GM18870 (cell line): ENCODE data around the gene GRM3.
A peak's percentile ranks its signal among the peaks of the same experiment; 100 is the strongest.

Source experiments
- ATAC-seq: cut with Tn5 transposase; IDR thresholded peaks from one replicate; pipeline ENCODE4 v1.9.1; 2021; ENCODE audit warnings: moderate library complexity; ENCODE audit not compliant: unreplicated experiment

The GRM3 gene

DNA sequence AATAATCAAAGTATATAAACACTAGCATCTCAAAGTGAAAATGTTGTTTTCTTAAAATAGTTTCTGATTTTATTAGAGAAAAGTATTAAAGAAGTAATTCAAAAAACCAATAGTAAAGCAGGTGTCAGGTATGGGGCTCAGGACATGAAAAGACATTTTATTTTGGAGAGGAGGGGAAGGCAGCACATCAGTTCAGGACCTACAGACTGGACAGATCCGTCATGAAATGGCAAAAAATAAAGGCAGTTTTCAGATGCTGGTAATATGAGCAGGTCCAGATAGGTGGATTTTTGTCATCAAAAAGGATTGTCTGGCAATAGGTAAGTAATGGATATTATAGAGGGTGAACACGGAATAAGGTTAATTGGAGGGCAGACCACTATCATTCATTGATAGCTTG, 49.0 kb downstream of the GRM3 start:
- no peak for ATAC-seq

DNA sequence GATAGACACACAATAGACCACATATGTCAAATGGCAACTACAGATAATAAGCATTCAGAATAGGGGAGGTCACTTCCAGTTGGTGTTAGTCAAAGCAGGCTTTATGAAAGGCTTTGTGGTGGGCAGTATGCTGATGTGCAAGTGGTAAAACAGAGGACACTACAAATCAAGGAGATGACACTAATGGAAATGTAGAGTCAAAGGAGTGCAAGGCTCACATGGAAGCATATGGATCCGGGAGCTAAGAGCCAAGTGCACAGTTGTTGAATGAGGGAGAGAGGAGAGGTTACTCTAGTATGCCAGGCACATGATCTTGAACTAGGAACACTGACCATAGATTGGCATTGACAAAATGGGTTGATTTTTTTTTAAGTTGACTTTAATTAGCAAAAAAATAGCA, 62.7 kb downstream of the GRM3 start:
- ATAC-seq, result no peak

DNA sequence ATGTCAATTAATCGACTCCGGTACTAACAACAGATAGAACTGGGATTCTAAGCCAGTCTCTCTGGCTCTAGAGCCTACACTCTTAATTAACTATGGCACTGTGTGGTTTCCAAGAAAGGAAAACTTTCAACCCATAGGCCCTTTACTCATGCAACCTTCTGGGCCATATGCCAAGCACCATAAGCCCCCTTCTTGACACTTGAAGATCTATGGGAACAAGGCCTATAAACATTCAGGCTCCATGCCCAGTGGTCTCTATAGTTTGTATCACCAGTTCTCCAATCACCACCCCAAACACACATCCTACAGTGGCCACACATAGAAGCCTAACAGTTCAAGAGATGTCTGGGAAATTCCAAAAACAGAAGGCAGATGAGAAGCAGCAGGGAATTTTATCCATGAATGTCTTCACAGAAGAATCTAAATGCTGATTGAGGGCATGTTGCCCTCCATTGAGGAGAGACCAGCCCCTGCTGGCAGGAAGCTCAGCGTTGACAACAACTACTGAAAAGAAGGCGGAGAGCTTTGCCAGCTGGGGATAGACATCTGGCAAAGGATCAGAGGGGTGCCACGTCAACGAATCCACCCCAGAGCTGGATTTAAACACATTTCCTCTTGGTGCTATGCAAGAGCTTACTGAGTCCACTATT, 64.4 kb downstream of the GRM3 start:
- no peak for ATAC-seq

DNA sequence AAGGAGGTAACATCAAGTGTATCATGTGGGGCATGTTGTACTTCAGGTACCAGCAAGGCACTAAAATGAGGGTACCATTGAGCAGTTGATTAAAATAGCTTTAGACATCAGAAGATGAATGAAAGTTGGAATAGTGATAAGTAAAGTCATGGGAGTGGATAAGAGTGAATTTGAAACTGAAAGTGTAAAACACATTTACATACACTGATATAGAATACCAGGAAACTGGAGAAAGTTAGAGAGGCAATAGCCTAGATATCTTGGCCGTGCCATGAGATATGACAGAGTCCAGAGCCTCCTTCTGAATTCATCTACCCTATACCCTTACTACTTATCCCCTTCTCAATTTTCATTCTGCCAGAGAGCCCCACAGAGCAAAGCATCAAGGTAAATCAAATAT, 76.6 kb downstream of the GRM3 start:
- ATAC-seq, result no peak

DNA sequence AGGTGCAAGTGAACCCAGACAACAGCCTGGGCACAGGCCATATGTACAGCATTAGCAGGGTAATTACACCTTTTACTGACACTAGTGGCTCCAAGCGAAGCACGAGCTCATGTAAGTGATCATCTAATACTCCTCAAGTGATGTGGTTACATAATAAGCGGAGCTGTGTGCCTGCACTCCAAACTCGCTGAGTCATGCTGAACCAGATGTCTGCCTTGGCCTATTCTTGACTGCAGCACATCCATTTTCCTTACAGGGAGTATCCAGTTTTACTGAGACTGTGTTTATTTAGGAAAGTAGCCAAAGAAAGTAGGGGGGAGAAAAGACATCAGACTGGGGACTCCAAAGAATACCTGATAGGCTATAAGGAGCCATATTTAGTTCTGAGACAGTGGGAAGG, 90.1 kb downstream of the GRM3 start:
- ATAC-seq, result no peak

DNA sequence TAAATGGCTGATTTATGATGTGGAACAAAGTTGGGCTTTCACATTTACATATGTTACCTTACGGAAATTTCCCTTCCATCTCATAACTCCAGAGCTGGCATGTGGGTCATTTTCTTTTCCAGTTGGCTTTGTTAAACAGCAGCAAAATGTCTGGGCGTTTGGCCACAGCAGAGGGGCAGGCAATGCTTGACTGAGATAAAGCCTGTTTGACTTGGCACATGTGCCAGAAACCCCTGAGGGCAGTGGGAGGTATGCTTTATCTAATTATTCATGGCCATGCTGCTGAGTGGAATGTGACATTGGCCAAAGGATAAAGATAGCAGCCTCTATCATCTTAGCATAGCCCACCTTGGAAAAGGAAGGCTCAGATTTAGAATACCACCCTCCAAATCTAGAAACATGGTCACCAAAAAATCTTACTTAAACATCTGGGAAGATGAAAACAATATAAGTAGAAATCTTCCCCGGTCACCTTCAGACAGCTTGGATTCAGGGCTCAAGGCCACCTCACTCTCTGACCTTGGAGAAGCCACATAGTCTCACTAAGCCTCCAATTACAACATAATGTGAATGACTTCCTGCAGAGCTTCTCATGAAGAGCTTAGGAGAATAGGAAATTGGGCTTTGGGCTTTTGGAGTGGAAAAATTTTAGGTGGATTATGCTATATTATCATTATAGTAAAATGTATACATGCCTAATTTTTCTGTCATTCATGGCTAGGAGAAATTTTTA, 101.5 kb downstream of the GRM3 start:
- no peak for ATAC-seq

DNA sequence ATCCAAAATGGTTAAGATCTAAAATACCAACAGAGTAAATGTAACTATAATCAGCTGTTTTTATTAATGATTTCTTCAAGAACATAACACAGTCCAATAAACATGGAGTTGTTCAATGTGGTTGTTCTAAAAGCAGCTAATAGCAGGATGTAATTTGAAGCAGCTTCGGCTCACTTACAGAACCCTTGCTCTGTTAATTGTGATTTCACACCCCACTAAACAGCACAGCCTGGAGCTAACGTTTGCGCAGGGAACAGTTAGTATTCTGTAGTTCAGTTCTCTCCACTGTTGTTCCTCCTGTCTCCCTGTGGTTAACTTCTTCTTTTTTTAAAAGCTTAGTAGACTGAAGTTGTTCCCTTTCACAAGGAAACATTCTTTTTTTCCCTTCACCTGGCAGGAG, 104.0 kb downstream of the GRM3 start:
- ATAC-seq, result no peak

DNA sequence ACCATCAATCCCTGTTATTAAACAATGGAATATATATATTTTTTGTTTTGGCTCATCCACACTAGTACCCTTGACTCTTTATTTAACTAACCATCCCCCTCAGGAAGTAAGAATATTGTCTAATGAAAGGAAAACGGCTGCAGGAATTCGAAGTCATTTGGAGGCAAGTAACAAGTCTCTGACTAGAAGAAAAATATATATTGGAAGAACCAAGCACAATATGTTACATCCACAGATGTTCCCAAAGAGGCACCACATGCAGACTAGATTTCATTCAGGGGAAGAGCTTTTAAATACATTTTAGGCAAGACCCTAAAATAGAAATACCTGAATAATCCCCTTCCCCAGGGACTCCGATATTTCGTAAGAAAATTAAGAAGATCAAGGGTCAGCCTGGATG, 104.5 kb downstream of the GRM3 start:
- ATAC-seq, result no peak

DNA sequence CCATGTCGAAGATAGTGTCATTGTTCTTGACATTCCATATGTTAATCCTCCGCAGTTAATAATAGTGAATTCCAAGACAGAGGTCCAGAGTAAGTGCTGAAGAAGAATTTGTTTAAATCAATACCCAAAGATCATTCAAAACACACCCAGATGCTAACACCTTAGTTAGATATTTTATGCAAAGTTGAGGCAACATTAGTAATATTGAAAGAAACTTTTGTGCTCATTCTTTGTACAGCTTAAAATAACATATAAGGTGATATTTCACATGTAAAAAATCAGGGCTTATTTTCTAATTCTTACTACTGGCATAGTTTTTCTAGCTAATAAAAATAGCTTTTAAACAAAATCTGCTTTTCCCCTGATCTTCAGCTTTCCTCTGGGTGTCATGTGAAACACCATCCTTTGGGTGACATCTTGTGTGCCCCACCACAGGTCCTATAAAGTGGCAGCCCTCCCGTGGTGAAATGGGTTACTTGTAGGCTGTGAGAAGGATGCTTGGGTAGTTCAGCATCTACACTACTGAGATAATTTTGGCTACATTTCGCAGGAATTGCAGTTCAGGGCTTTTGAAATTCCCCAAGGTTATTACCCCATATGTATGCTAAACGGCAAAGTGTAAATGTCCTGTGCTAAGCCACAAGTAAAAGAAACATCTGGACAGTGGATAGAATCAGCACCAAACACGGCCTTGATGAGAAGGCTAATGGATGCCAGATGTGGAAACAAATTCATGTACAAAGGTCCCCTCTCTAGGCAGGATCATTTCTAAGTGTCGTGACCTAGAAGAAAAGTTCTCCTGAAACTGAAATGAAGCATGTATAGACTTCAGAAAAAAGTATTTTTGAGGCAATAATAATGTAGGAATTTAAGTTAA, 105.4 kb downstream of the GRM3 start:
- peak; percentile 80 for ATAC-seq

DNA sequence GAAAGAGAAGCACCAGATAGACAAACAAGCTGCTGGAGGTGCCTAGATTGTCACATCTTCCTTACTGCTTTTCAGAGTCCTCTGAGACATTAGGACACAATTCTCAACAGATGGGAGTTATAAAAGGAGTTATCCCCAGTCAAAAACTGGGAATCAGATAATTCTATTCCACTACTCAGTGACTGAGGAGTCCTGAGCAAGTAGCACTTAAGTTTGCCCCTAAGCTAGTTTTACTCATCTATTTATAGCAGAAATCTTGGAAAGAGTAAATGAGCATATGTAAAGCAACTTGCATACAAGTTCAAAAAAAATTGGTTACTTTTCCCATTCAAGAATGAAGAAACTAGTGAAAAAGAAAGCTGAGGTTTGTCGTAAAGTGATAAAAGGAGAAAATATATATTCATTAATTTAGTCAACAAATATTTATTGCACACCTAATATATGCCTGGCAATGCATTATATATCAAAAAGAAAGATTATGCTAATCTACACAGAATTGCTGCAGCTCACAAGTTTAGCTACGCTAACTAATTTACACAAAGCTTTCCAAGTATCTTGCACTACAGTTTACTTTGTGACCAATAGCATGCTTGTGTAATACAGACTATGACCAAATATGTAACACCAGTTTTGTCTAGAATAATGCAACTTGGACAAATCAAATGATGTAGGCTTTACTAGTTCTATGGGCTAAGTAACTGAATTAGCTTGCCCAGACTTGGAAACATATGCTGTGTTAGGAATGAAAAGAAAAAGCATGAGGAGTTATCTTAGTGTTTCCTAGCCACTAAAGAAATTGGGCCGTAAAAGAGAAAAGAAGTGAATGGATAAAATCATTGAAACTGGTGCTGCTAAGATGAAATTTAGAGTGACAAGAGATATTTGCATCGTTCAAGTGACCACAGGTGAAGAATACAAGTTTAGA, 106.3 kb downstream of the GRM3 start:
- ATAC-seq, result no peak

DNA sequence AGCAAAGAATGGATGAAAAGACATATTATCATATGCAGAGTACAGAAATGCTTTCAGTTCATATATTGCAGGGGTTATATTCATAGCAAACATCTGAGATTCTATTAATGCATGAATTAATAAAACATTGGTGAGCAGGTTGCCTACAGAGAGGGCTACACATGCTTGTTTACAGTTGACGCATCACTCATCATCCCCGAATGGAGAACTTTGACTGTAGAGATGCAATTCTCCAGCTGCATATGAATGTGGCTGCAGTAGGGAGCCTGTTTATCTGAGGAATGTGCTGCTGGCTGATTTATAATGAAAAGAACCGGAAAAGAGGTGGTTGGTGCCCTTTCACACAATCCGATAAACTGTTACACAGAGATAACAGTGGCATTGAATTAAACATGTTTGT, 116.5 kb downstream of the GRM3 start:
- ATAC-seq, result no peak

DNA sequence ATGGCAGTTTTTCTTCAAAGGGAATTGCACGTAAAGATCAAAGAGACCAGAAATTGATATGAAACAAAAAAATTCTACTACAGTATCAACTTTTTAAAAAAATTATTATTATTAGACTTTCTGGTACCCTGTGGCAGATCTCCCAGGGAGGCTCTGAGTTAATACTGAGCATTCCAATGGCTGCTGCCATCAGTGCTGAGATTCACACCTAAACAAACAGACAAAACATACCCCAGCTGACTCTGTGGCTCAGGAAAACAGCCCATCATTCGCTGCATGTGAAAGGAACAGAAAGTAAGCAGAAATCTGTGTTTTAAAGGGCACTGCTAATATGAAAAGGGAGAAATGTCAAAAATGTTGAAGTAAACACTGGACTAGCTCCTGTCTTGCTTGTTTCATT, 118.4 kb downstream of the GRM3 start:
- ATAC-seq, result no peak

DNA sequence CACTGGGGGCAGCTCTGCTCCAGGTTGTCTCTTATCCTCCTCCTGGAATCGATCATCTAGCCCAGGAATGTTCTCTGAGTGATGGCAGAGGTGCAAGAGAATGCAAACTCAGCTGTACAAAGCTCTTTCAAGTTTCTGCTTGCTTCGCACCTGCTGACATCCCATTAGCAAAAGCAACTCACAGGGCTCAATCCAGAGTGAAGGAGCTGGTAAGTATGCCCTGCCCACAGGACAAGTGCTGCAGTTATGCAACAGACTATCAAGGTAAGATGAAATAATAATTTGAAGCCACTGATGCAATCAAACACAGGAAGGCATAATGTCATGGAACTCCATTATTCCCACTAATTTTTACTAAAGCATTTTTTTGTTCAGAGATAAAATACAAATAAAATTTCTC, 122.2 kb downstream of the GRM3 start:
- no peak for ATAC-seq

DNA sequence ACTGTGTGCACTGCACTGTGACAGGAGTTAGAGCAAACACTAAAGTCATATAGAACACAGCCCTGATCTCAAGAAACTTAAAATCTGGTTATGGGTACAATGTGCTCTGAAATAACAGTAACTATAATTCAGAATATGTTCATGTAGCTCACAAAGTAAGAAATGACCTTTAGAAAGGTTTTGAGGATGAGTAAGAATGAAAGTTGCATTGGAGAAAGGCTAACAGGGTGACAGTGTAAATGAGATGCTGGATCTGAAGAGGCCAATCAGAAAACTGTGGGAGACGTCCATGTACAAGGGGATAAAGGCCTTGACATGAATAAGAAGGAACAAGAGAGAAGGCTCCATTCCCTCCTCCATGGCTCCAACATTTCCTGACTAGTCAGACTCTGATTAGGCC, 124.7 kb downstream of the GRM3 start:
- peak; percentile 44 for ATAC-seq

DNA sequence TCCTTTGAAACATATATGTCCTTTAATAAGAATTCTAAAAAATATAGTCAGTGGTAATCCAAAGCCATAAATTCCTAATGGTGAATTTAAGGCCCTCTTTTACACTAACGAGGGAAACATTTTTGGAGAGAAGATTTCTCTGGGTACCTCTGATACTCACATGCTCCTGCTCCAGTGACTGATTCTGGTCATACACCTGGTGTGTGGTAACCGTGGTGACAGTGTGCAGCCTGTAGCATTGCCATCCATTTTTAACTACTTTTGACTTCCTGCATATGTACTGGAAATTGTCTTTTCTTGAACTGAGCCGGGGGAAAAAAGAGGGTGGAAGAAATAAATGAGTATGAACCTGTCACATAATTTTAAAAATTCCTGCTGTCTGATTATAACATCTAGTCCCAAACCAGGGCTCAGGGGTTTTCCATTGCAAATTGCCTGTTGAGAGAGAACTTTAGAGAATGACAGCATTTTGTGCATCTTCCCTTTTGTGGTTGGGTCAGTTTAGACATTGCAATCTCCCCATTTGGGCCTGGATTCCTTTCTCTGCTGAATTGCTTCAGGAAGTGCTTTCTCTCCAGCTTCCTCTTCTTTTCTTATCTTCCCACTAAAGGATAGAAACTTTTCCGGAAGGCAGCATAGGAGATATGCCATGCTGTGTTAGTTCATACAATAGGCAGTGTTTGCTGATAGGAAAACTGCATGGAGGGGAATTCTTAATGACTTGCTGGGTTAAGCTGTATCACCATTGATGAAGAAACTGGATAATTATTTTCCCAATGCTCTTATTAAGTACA, 125.5 kb downstream of the GRM3 start:
- peak; percentile 77 for ATAC-seq

DNA sequence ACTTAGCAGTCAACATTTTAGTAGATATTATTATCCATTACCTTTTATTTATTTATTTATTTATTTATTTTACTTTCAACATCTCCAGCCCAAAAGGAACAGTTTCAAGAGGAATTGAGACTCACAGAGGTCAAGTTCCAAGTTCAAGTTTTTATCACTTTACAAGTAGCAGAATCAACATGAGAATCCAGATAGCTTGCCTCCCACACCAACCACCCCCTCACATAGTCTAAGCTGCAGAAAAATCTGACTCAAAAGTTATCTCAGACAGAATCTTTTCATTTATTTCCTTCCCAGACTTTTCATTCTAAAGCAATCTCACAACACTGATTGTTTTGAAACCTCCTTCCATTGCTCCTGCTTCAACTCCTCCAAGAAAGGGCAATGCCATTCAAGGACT, 129.6 kb downstream of the GRM3 start:
- peak; percentile 37 for ATAC-seq

DNA sequence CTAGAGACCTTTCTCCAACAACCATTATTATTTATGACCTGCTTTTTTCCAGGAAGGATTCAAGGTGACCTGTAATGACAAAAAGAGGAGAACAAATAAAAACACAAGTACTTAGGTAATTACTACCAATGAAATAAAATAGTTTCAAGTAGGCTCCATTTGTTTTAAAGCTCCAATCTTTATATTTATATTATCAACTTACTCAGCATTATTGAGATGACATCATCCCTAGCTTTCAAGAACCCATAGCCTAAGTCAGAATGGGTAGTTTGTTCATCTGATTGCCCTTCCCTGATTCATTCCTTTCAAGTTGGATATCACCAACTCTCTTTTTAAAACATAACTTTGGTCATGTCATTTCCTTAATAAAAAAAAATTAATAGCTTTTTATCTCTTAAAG, 131.5 kb downstream of the GRM3 start:
- ATAC-seq, result no peak

DNA sequence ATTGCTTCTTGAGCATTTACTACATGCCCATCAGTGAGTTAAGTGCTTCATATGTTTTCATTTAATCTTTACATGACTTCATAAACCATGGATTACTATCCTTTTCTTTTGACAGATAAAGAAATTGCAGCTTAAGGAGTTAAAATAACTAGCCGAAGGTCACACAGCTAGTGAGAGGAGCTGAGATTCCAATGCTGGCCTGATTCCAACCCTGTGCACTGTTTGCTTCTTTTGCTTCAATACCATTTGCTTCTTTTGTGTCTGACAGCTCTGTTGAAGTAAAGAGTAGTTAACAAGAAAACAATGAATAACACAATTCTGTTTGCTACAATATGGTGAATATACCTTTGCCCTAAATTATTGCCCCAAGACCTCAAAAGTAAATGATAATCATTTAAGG, 132.4 kb downstream of the GRM3 start:
- no peak for ATAC-seq

DNA sequence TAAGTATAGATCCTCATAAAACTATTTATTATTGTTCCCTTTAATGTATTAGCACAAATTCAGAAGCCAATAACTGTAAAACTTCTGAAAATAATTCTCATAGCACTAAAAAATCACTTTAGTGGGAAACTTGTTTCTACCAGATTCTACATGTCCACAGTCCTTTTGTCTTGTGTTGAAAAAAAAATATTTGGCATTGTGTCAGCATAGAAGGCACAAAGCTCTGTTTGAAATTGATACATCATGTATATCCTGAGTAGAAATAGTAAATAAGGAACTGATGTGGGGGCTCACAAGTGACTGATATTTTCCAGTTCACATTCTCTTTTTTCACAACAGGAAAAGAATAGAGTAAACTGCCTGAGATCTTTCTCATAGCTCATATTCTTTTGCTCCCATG, 134.6 kb downstream of the GRM3 start:
- no peak for ATAC-seq

DNA sequence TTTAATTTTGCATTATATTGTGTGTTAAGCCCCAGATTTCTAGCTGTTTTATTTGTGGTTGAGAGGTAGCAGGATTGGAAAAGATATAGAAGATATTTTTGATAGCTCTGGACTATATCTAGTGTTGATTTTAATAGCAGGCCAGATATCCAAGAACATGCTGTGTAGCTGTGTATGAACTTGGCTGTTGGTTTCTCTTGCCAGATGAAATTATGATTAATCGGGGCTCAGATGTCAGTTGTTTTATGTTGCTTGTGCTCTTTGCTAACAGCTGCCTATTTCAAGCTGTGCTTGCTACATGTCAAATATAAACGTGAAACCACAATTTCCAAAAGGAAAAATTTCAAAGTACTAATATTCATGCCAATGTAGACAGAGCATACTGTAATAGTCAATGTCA, 141.1 kb downstream of the GRM3 start:
- no peak for ATAC-seq
